IgD-negative memory B cell (primary cell): ENCODE results near the gene GPR15. TPM values are rescaled to one million over a fixed set of nuclear protein-coding genes. Genes with fewer than 3 reads are reported as not detected.
A peak's percentile ranks its signal among the peaks of the same experiment; 100 is the strongest.

Experiments
- H3K27ac Mint-ChIP-seq, 3 donors: one replicate each; pipeline ENCODE4 v1.8.0; 2020 to 2022; ENCODE audit warnings: mild to moderate bottlenecking in 3 of 3, mixed read lengths in 3 of 3, moderate library complexity in 1 of 3
- H3K27me3 Mint-ChIP-seq: one replicate; pipeline ENCODE4 v1.8.0; 2021; ENCODE audit warnings: mixed read lengths
- H3K36me3 Mint-ChIP-seq: one replicate; pipeline ENCODE4 v1.8.0; 2020; ENCODE audit warnings: mild to moderate bottlenecking, mixed read lengths
- H3K4me1 Mint-ChIP-seq, 3 donors: one replicate each; pipeline ENCODE4 v1.8.0; 2020 to 2022; ENCODE audit warnings: mixed read lengths in 3 of 3, mild to moderate bottlenecking in 1 of 3
- H3K4me3 Mint-ChIP-seq, 4 donors: one replicate each; pipeline ENCODE4 v1.8.0; 2020 to 2022; ENCODE audit warnings: mild to moderate bottlenecking in 4 of 4, mixed read lengths in 4 of 4, moderate library complexity in 3 of 4
- H3K9me3 Mint-ChIP-seq, 3 donors: one replicate each; pipeline ENCODE4 v1.8.0; 2020 to 2021; ENCODE audit warnings: mixed read lengths in 3 of 3, mild to moderate bottlenecking in 1 of 3
- polyA plus RNA-seq: library from polyadenylated mRNA; unstranded; fragments of 300-500 nt; fragmentation: Illumina TruSeq; gene quantifications from one replicate; pipeline ENCODE4 v1.2.3, GENCODE V29; 2021

Gene GPR15
- polyA plus RNA-seq, 1 donor from 2014 or later, result 3.1 TPM

- Mint-ChIP-seq H3K27ac (no peak overlapping the region), H3K36me3 (peaks cover 4% of the 10 kb centered on the region), H3K4me1 (peaks cover 10 to 16% (median 11%) of the 10 kb centered on the region in 3 donors), H3K9me3 (no peaks in the 10 kb centered on the region), H3K27me3 (no peaks in the 10 kb centered on the region), H3K4me3 (peak overlapping the region in 1 of 4 donors; percentile 76)
Observed at GRCh38 chr3:98542623-98543022, 10.8 kb downstream of the GPR15 start.

- Mint-ChIP-seq H3K4me3 (peak overlapping the region in 1 of 4 donors; percentile 60), H3K27me3 (no peaks in the 10 kb centered on the region), H3K4me1 (peaks cover 3 to 7% (median 5%) of the 10 kb centered on the region in 3 donors), H3K36me3 (peaks cover 4% of the 10 kb centered on the region), H3K9me3 (no peaks in the 10 kb centered on the region), H3K27ac (peak overlapping the region in 1 of 3 donors; percentile 6)
Observed at GRCh38 chr3:98545940-98546339, 14.2 kb downstream of the GPR15 start.

- peak overlapping the region in 1 of 4 donors; percentile 52 for H3K4me3 Mint-ChIP-seq
- H3K4me1 Mint-ChIP-seq, result peaks cover 10 to 15% (median 15%) of the 10 kb centered on the region in 3 donors
- no peak overlapping the region for H3K27ac Mint-ChIP-seq
- H3K27me3 Mint-ChIP-seq, result no peaks in the 10 kb centered on the region
- H3K9me3 Mint-ChIP-seq, result no peaks in the 10 kb centered on the region
- H3K36me3 Mint-ChIP-seq, result peaks cover 3% of the 10 kb centered on the region
Observed at GRCh38 chr3:98548544-98548943, 16.8 kb downstream of the GPR15 start.

- no peak overlapping the region for H3K27ac Mint-ChIP-seq
- peaks cover 4% of the 10 kb centered on the region for H3K27me3 Mint-ChIP-seq
- H3K4me3 Mint-ChIP-seq, result no peak overlapping the region
- peaks cover 15 to 26% (median 24%) of the 10 kb centered on the region in 3 donors for H3K4me1 Mint-ChIP-seq
- peaks cover 3% of the 10 kb centered on the region for H3K36me3 Mint-ChIP-seq
- H3K9me3 Mint-ChIP-seq, result peaks cover 0 to 1% (median 0%) of the 10 kb centered on the region in 3 donors
Observed at GRCh38 chr3:98550833-98551232, 19.1 kb downstream of the GPR15 start.

GRCh38 chr3:98551236-98551635 lies 19.5 kb downstream of the GPR15 start:
- H3K27ac Mint-ChIP-seq, result peak overlapping the region in 1 of 3 donors; percentile 73
- H3K4me3 Mint-ChIP-seq, result no peak overlapping the region
- H3K4me1 Mint-ChIP-seq, result peaks cover 16 to 27% (median 24%) of the 10 kb centered on the region in 3 donors
- peaks cover 3% of the 10 kb centered on the region for H3K36me3 Mint-ChIP-seq
- peaks cover 0 to 3% (median 0%) of the 10 kb centered on the region in 3 donors for H3K9me3 Mint-ChIP-seq
- peaks cover 5% of the 10 kb centered on the region for H3K27me3 Mint-ChIP-seq

- H3K9me3 Mint-ChIP-seq, result peaks cover 0 to 3% (median 0%) of the 10 kb centered on the region in 3 donors
- peaks cover 21 to 31% (median 27%) of the 10 kb centered on the region in 3 donors for H3K4me1 Mint-ChIP-seq
- peak overlapping the region; percentile 59 to 73 (median 62) for H3K27ac Mint-ChIP-seq
- H3K36me3 Mint-ChIP-seq, result no peaks in the 10 kb centered on the region
- H3K4me3 Mint-ChIP-seq, result no peak overlapping the region
- peaks cover 5% of the 10 kb centered on the region for H3K27me3 Mint-ChIP-seq
Observed at GRCh38 chr3:98551754-98552153, 20.0 kb downstream of the GPR15 start.

- Mint-ChIP-seq H3K36me3 (no peaks in the 10 kb centered on the region), H3K4me1 (peaks cover 26 to 33% (median 28%) of the 10 kb centered on the region in 3 donors), H3K4me3 (peak overlapping the region in 1 of 4 donors; percentile 9), H3K27me3 (peaks cover 6% of the 10 kb centered on the region), H3K9me3 (peaks cover 0 to 3% (median 0%) of the 10 kb centered on the region in 3 donors), H3K27ac (peak overlapping the region in 2 of 3 donors; percentile 62 to 73)
Observed at GRCh38 chr3:98552232-98553020, 20.6 kb downstream of the GPR15 start.

- Mint-ChIP-seq H3K4me3 (peak overlapping the region in 1 of 4 donors; percentile 9), H3K36me3 (no peaks in the 10 kb centered on the region), H3K27me3 (peaks cover 7% of the 10 kb centered on the region), H3K9me3 (peaks cover 0 to 3% (median 0%) of the 10 kb centered on the region in 3 donors), H3K27ac (no peak overlapping the region), H3K4me1 (peaks cover 28 to 33% (median 30%) of the 10 kb centered on the region in 3 donors)
Observed at GRCh38 chr3:98553021-98553563, 21.3 kb downstream of the GPR15 start.

GRCh38 chr3:98553753-98554152 lies 22.0 kb downstream of the GPR15 start:
- no peak overlapping the region for H3K27ac Mint-ChIP-seq

GRCh38 chr3:98554580-98554979 lies 22.8 kb downstream of the GPR15 start:
- no peak overlapping the region for H3K27ac Mint-ChIP-seq
- H3K9me3 Mint-ChIP-seq, result peaks cover 0 to 3% (median 0%) of the 10 kb centered on the region in 3 donors
- H3K4me1 Mint-ChIP-seq, result peaks cover 31 to 33% (median 32%) of the 10 kb centered on the region in 3 donors
- H3K4me3 Mint-ChIP-seq, result no peak overlapping the region
- H3K36me3 Mint-ChIP-seq, result no peaks in the 10 kb centered on the region
- peaks cover 7% of the 10 kb centered on the region for H3K27me3 Mint-ChIP-seq

More at GRCh38 chr3:98553753-98554152, 22.0 kb downstream of the GPR15 start:
- Mint-ChIP-seq H3K9me3 (peaks cover 0 to 3% (median 0%) of the 10 kb centered on the region in 3 donors), H3K4me3 (peak overlapping the region in 1 of 4 donors; percentile 34), H3K4me1 (peaks cover 31 to 33% (median 32%) of the 10 kb centered on the region in 3 donors), H3K36me3 (no peaks in the 10 kb centered on the region), H3K27me3 (peaks cover 7% of the 10 kb centered on the region)

GRCh38 chr3:98555025-98555379 lies 23.2 kb downstream of the GPR15 start:
- H3K4me1 Mint-ChIP-seq, result peaks cover 31 to 33% (median 32%) of the 10 kb centered on the region in 3 donors
- no peak overlapping the region for H3K4me3 Mint-ChIP-seq
- no peaks in the 10 kb centered on the region for H3K36me3 Mint-ChIP-seq
- H3K9me3 Mint-ChIP-seq, result peaks cover 0 to 3% (median 2%) of the 10 kb centered on the region in 3 donors
- H3K27me3 Mint-ChIP-seq, result peaks cover 7% of the 10 kb centered on the region
- no peak overlapping the region for H3K27ac Mint-ChIP-seq

GRCh38 chr3:98556164-98557130 lies 24.7 kb downstream of the GPR15 start:
- Mint-ChIP-seq H3K4me3 (peak overlapping the region; percentile 15 to 85 (median 50)), H3K27ac (peak overlapping the region; percentile 21 to 89 (median 37)), H3K36me3 (no peaks in the 10 kb centered on the region), H3K27me3 (peaks cover 7% of the 10 kb centered on the region), H3K9me3 (peaks cover 0 to 3% (median 2%) of the 10 kb centered on the region in 3 donors), H3K4me1 (peaks cover 31 to 33% (median 33%) of the 10 kb centered on the region in 3 donors)

GRCh38 chr3:98557324-98558010 lies 25.7 kb downstream of the GPR15 start:
- peaks cover 7% of the 10 kb centered on the region for H3K27me3 Mint-ChIP-seq
- H3K36me3 Mint-ChIP-seq, result no peaks in the 10 kb centered on the region
- peaks cover 0 to 3% (median 2%) of the 10 kb centered on the region in 3 donors for H3K9me3 Mint-ChIP-seq
- peak overlapping the region in 1 of 3 donors; percentile 20 for H3K27ac Mint-ChIP-seq
- peaks cover 25 to 31% (median 27%) of the 10 kb centered on the region in 3 donors for H3K4me1 Mint-ChIP-seq
- H3K4me3 Mint-ChIP-seq, result no peak overlapping the region
